Activated T-helper 17 cell treated with anti-CD3 and anti-CD28 coated beads, Interleukin-2, amount 50 U/mL, for 72 hours (primary cell): ENCODE data around the gene DAND5. TPM values are rescaled to one million over a fixed set of nuclear protein-coding genes. Genes with fewer than 3 reads are reported as not detected.
"Not testable (repeated sequence)": the region's sequence is repeated elsewhere in the genome, so short reads cannot be mapped to it uniquely, and the experiment has no call there.

Experiments
- ATAC-seq: fragments of 150-1000 bp; cut with Tn5 transposase; replicated peaks from 2 replicates; pipeline ENCODE4 v1.10.0; 2021; ENCODE audit warnings: mild to moderate bottlenecking, moderate library complexity
- H3K27ac Mint-ChIP-seq: one replicate; pipeline ENCODE4 v1.8.0; 2022; ENCODE audit warnings: mixed read lengths
- H3K27me3 Mint-ChIP-seq: one replicate; pipeline ENCODE4 v1.8.0; 2022; ENCODE audit warnings: mixed read lengths
- H3K36me3 Mint-ChIP-seq: one replicate; pipeline ENCODE4 v1.8.0; 2022; ENCODE audit warnings: low read depth, mild to moderate bottlenecking, mixed read lengths
- H3K4me1 Mint-ChIP-seq: one replicate; pipeline ENCODE4 v1.8.0; 2022; ENCODE audit warnings: mixed read lengths
- H3K4me3 Mint-ChIP-seq: one replicate; pipeline ENCODE4 v1.8.0; 2022; ENCODE audit warnings: mild to moderate bottlenecking, mixed read lengths
- H3K9me3 Mint-ChIP-seq: one replicate; pipeline ENCODE4 v1.8.0; 2022; ENCODE audit warnings: mixed read lengths
- total RNA-seq, 2 donors: library from RNA; stranded (reverse); gene quantifications; one replicate each; pipeline ENCODE4 v1.2.3, GENCODE V29; 2022

DAND5 gene
- total RNA-seq, 2 donors from 2014 or later, result 0.30 to 0.40 TPM

DNA sequence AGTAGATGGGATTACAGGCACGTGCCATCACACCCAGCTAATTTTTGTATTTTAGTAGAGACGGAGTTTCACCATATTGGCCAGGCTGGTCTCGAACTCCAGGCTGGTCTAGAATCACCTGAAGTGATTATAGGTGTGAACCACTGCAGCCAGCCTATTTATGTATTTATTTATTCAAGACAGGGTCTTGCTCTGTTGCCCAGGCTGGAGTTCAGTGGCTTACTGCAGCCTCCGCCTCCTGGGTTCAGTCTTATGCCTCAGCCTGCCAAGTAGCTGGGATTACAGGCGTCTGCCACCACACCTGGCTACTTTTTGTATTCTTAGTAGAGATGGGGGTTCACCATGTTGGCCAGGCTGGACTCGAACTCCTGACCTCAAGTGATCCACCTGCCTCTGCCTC lies 17.3 kb upstream of the DAND5 start:
- peaks cover 15% of the 10 kb centered on the region for H3K4me1 Mint-ChIP-seq
- not testable (repeated sequence) for H3K27ac Mint-ChIP-seq

DNA sequence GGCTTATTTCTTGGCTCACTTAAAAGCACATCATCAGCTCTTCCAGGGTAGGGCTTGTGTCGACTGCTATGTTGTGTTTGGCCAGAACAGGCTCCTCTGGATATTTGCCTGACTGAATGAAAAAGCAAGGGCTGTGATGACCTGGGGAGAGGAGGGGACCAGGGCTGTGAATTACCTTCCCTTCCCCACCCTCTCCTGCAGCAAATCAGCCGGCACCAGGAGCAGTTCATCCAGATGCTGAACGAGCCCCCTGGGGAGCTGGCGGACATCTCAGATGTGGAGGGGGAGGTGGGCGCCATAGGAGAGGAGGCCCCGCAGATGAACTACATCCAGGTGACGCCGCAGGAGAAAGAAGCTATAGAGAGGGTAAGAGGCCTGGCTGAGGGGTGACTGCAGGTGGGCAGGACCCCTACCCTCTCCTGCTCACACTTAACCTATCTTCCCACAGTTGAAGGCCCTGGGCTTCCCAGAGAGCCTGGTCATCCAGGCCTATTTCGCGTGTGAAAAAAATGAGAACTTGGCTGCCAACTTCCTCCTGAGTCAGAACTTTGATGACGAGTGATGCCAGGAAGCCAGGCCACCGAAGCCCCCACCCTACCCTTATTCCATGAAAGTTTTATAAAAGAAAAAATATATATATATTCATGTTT lies 16.8 kb upstream of the DAND5 start:
- ATAC-seq, result no peak
- H3K36me3 Mint-ChIP-seq, result peaks cover 94% of the 10 kb centered on the region

More for the DNA sequence above, 17.3 kb upstream of the DAND5 start:
- H3K36me3 Mint-ChIP-seq, result peaks cover 94% of the 10 kb centered on the region
- not testable (repeated sequence) for ATAC-seq, H3K27me3 Mint-ChIP-seq, H3K9me3 Mint-ChIP-seq, H3K4me3 Mint-ChIP-seq

DNA sequence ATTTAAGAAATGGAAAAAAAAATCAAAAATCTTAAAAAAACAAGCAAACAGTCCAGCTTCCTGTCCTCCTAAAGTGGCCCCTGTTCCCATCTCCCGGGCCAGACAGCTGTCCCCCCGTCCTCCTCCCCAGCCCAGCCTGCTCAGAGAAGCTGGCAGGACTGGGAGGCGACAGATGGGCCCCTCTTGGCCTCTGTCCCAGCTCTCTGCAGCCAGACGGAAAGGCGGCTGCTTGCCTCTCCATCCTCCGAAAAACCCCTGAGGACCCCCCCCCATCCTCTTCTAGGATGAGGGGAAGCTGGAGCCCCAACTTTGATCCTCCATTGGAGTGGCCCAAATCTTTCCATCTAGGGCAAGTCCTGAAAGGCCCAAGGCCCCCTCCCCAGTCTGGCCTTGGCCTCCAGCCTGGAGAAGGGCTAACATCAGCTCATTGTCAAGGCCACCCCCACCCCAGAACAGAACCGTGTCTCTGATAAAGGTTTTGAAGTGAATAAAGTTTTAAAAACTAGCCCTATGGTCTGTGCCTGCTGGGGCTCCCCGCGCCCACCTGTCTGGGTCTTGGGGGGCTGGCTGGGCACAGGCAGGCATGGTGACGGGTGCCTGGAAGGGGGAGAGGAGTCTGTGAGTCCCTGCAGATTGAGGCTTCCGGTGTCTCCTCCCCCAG lies 16.1 kb upstream of the DAND5 start:
- no peaks in the 10 kb centered on the region for H3K27me3 Mint-ChIP-seq
- H3K4me3 Mint-ChIP-seq, result no peak overlapping the region
- no peaks in the 10 kb centered on the region for H3K9me3 Mint-ChIP-seq
- no peak for ATAC-seq
- H3K4me1 Mint-ChIP-seq, result peaks cover 15% of the 10 kb centered on the region
- H3K27ac Mint-ChIP-seq, result no peak overlapping the region
- H3K36me3 Mint-ChIP-seq, result peaks cover 87% of the 10 kb centered on the region

More for the DNA sequence above, 16.8 kb upstream of the DAND5 start:
- H3K4me3 Mint-ChIP-seq, result no peak overlapping the region
- H3K27me3 Mint-ChIP-seq, result no peaks in the 10 kb centered on the region
- H3K9me3 Mint-ChIP-seq, result no peaks in the 10 kb centered on the region
- H3K27ac Mint-ChIP-seq, result no peak overlapping the region
- H3K4me1 Mint-ChIP-seq, result peaks cover 15% of the 10 kb centered on the region

DNA sequence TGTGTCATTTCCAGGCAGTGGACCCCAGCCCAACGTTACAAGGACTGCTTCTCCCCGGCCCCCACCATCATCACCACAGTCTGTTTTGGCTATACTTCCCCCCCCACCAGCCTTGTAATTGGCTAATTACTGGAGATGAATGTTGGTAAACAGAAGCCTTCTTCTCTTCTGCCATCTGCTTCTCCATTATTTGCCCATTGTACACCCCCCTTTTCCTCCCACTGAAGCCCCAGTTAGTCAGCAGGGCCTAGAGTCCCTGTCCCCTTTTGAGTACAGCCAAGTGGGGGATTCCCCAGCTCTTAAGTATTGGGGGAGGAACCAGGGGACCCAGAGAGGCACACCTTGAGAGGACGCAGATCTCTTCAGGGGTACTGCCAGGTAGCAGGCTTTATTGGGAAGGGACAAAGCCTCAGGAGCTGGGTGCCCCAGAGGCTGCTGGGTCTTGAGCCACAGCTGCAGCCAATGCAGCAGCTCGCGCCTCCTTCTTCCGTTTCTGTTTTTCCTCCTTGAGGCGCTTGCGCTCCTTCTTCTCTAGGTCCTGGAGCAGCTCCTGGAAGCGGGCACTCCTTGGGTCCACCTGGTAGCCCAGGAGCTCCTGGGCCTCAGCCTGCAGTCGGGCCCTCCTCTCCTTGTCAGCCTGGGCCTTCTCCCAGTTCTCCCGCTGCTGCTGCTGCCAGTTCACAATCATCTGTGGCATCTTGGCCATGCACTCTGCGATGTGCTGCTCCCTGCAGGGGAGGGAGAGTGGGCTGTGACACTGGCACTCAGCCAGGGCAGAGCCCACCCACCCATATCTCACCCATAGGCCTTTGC lies 15.4 kb upstream of the DAND5 start:
- Mint-ChIP-seq H3K36me3 (peaks cover 80% of the 10 kb centered on the region), H3K9me3 (no peaks in the 10 kb centered on the region), H3K27me3 (no peaks in the 10 kb centered on the region), H3K27ac (peak overlapping the region; percentile 85), H3K4me3 (peak overlapping the region; percentile 85), H3K4me1 (peaks cover 15% of the 10 kb centered on the region)
- no peak for ATAC-seq

DNA sequence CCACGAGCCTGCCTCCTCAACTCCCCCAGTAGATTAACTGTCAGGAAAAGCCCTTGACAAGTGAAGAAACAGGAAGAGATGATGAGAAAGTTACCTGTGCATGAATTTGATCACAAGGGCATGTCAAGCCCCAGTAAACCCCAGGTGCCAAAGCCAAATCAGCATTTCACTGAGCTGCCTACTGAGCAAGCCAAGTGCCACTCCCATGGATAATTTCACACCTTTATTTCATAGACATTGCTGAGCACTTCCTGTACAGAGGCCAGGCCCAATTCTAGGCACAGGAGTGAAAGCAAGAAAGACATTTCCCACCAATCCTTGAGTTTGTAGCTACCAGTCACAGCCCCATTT lies 14.8 kb upstream of the DAND5 start:
- H3K4me1 Mint-ChIP-seq, result peaks cover 15% of the 10 kb centered on the region
- H3K36me3 Mint-ChIP-seq, result peaks cover 74% of the 10 kb centered on the region
- H3K9me3 Mint-ChIP-seq, result no peaks in the 10 kb centered on the region
- peak overlapping the region; percentile 85 for H3K4me3 Mint-ChIP-seq
- ATAC-seq, result no peak
- peak overlapping the region; percentile 85 for H3K27ac Mint-ChIP-seq
- H3K27me3 Mint-ChIP-seq, result no peaks in the 10 kb centered on the region

DNA sequence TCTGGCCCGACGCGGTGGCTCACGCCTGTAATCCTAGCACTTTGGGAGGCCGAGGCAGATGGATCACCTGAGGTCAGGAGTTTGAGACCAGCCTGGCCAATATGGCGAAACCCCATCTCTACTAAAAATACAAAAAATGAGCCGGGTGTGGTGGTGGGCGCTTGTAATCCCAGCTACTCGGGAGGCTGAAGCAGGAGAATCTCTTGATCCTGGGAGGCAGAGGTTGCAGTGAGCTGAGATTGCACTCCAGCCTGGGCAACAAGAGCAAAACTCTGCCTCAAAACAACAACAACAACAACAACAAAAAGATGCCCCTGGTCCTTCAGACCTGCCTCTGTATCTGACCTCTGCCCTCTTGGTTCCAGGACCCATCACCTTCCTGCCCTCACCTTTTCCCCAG lies 13.8 kb upstream of the DAND5 start:
- H3K27me3 Mint-ChIP-seq, H3K9me3 Mint-ChIP-seq, H3K4me1 Mint-ChIP-seq, ATAC-seq: not testable (repeated sequence)
- Mint-ChIP-seq H3K27ac (peak overlapping the region; percentile 85), H3K36me3 (peaks cover 64% of the 10 kb centered on the region), H3K4me3 (peak overlapping the region; percentile 85)

DNA sequence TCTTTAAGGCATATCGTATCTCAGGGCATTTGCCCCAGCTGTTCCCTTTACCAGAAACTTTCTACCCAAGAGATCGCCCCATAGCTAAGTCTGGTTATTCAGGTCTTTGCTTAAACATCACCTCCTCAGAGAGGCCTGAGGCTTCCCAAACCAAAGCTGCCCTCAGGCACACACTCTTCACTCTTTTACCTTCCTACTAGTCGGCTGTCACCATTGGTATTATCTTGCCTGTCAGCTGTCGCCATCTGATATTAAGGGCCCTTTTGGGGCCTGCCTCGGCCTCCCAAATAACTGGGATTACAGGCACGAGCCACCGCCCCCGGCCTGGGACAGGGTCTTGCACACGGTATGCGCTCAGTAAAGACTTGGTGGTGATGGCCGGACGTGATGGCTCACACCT lies 13.4 kb upstream of the DAND5 start:
- no peaks in the 10 kb centered on the region for H3K27me3 Mint-ChIP-seq
- H3K9me3 Mint-ChIP-seq, result no peaks in the 10 kb centered on the region
- H3K36me3 Mint-ChIP-seq, result peaks cover 60% of the 10 kb centered on the region
- H3K4me3 Mint-ChIP-seq, result peak overlapping the region; percentile 85
- ATAC-seq, result no peak
- peaks cover 10% of the 10 kb centered on the region for H3K4me1 Mint-ChIP-seq
- H3K27ac Mint-ChIP-seq, result peak overlapping the region; percentile 85

DNA sequence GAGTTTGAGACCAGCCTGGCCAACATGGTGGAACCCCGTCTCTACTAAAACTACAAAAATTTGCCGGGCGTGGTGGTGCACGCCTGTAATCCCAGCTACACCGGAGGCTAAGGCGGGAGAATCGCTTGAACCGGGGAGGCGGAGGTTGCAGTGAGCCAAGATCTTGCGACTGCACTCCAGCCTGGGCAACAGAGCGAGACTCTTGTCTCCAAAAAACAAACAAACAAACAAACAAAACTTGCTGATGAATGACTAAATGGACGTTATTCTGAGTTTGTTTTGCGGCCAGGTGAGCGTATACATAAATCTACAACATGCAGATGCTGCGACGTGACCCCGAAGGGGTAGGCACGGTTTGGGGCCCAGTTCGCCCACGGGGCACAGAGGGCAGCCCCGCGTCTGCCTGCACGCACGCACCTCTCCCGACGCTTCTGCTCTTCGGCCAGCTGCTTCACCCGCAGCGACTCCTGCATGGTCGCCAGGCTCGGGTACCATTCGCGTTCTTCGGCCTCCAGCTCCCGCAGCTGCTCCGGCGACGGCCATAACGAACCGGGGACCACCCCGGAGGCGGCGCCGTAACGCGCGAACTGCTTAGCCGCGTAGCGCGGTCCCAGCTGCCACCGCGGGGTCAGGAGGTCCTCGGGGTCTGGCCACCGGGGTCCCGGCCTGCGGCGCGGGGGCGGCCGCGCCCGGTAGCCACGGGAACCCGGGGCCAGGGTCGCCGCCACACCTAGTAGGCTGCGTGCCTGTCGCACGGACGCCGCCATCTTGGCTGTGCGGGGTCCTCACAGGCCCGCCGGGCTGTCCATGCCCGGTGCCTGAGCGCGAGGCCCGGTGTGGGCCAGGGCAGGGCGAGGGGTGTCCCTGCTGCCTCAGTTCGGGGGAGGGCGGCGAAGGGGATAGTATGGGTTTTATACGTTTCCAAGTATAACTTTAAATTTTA lies 12.7 kb upstream of the DAND5 start, which contains the start of gene GADD45GIP1:
Gene GADD45GIP1 (minus strand): TSS at position 778 of the 943 bp plus-strand sequence. CDS start 11 bp downstream, at position 767.
- H3K27me3 Mint-ChIP-seq, result no peaks in the 10 kb centered on the region
- peak; percentile 96 for ATAC-seq
- H3K27ac Mint-ChIP-seq, result peak within 1 kb of the TSS; percentile 95
- peaks cover 10% of the 10 kb centered on the region for H3K4me1 Mint-ChIP-seq
- H3K36me3 Mint-ChIP-seq, result peaks cover 53% of the 10 kb centered on the region
- H3K9me3 Mint-ChIP-seq, result no peaks in the 10 kb centered on the region
- peak within 1 kb of the TSS; percentile 85 for H3K4me3 Mint-ChIP-seq

DNA sequence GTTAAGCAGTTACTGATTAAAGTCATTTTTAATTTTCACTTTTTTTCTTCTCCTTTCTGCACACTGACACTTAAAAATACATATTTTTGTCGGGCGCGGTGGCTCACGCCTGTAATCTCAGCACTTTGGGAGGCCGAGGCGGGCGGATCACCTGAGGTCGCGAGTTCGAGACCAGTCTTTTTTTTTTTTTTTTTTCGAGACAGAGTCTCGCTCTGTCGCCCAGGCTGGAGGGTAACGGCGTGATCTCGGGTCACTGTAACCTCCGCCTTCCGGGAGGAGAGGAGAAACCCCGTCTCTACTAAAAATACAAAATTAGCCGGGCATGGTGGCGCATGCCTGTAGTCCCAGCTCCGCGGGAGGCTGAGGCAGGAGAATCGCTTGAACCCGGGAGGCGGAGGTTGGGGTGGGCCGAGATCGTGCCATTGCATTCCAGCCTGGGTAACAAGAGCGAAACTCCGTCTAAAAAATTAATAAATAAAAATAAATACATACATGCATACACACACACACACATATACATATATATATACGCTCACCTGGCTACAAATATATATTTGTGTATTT lies 11.9 kb upstream of the DAND5 start:
- H3K36me3 Mint-ChIP-seq, result peaks cover 45% of the 10 kb centered on the region

DNA sequence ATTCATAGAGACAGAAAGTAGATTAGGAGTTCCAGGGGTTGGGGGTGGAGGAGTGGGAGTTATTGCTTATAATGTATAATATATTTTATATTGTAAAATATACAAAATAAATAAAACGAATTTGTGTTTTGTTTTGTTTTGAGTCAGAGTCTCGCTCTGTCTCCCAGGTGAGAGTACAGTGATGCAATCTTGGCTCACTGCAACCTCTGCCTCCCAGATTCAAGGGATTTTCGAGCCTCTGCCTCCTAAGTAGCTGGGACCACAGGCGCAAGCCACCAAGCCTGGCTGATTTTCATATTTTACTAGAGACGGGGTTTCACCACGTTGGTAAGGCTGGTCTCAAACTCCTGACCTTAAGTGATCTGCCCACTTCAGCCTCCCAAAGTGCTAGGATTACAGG lies 9.9 kb upstream of the DAND5 start:
- Mint-ChIP-seq H3K4me3 (no peak overlapping the region), H3K27me3 (no peaks in the 10 kb centered on the region), H3K36me3 (peaks cover 25% of the 10 kb centered on the region), H3K4me1 (peaks cover 7% of the 10 kb centered on the region), H3K9me3 (no peaks in the 10 kb centered on the region), H3K27ac (no peak overlapping the region)
- ATAC-seq, result no peak

More for the DNA sequence above, 11.9 kb upstream of the DAND5 start:
- not testable (repeated sequence) for H3K27me3 Mint-ChIP-seq, H3K4me1 Mint-ChIP-seq, H3K9me3 Mint-ChIP-seq
- H3K27ac Mint-ChIP-seq, result peak overlapping the region; percentile 95
- ATAC-seq, result peak; percentile 28
- peak overlapping the region; percentile 85 for H3K4me3 Mint-ChIP-seq

DNA sequence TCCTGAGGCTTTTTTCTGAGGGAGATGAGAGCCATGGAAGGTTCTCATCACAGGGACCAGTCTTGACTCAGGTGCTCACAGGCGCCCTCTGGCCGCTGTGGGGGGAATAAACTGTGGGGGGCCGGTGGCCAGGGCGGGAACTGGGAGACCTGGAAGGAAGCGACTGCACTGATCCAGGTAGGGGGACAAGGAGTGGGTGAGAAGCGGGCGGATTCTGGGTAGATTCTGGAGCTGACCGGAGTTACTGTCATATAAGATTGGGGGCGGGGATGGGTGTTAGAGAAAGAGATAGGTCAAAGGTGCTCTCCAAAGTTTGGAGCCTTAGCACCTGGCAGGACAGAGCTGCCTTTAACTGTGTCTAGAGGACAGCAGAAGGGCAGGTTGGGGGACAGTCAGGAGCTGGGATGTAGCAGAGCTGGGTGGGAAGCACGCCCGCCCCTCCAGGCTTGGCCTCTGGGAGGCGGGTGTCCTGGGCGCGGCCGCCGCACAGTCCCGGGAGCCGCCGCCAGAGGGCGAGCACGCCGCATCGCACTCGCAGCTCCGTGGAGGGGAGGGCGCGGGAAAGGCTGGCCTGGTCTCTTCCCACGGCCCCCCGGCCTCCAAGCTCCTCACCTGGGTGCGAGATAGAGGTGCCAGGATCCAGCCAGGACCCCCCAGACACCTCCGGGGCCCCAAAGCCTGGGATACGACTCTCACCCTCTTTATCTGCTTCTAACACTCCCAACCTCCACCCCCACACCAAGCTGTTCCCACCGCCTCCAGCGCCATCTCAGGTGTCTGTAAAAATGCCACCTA lies 4.2 kb upstream of the DAND5 start:
- Mint-ChIP-seq H3K9me3 (no peaks in the 10 kb centered on the region), H3K36me3 (no peaks in the 10 kb centered on the region), H3K27ac (peak overlapping the region; percentile 91), H3K27me3 (no peaks in the 10 kb centered on the region), H3K4me1 (peaks cover 5% of the 10 kb centered on the region), H3K4me3 (peak overlapping the region; percentile 99)
- ATAC-seq, result peak; percentile 96

DNA sequence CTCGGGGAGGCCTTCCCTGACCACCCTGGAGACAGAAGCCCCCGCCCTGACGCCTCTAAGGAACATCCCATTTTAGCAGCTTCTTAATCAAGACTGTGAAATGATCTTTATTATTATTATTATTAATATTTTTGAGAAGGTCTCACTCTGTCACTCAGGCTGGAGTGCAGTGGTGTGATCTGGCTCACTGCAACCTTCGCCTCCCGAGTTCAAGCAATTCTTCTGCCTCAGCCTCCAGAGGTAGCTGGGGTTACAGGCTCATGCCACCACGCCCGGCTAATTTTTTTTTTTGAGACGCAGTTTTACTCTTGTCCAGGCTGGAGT lies 3.6 kb upstream of the DAND5 start:
- H3K9me3 Mint-ChIP-seq, result no peaks in the 10 kb centered on the region
- no peak overlapping the region for H3K27ac Mint-ChIP-seq
- no peak for ATAC-seq
- no peaks in the 10 kb centered on the region for H3K27me3 Mint-ChIP-seq
- no peaks in the 10 kb centered on the region for H3K36me3 Mint-ChIP-seq
- H3K4me3 Mint-ChIP-seq, result peak overlapping the region; percentile 99
- H3K4me1 Mint-ChIP-seq, result peaks cover 5% of the 10 kb centered on the region

DNA sequence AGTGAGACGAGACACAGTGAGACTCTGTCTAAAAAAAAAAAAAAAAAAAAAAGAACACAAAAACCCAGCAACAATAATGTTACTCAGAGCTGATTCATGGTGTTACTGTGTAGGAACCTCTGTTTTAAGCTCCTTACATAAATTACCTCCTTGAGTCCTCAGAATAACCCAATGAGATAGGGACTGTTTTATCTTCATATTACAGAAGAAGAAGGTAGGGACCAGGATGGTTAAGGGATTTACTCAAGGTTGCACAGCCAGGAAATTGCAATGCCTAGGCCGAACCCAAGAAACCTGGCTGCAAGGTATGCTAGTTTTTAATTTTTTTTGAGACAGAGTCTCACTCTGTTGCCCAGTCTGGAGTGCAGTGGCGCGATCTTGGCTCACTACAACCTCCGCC lies 1.5 kb upstream of the DAND5 start:
- Mint-ChIP-seq H3K36me3 (no peaks in the 10 kb centered on the region), H3K4me1 (peaks cover 5% of the 10 kb centered on the region)

More for the DNA sequence above, 1.5 kb upstream of the DAND5 start:
- H3K4me3 Mint-ChIP-seq, result no peak overlapping the region
- H3K27me3 Mint-ChIP-seq, result no peaks in the 10 kb centered on the region
- no peak overlapping the region for H3K27ac Mint-ChIP-seq
- ATAC-seq, result no peak
- H3K9me3 Mint-ChIP-seq, result no peaks in the 10 kb centered on the region
